ENCODE data around the gene C9orf152.
A peak's percentile ranks its signal among the peaks of the same experiment; 100 is the strongest.
"Not testable (repeated sequence)": the region's sequence is repeated elsewhere in the genome, so short reads cannot be mapped to it uniquely, and the experiment has no call there.

The C9orf152 gene

DNA sequence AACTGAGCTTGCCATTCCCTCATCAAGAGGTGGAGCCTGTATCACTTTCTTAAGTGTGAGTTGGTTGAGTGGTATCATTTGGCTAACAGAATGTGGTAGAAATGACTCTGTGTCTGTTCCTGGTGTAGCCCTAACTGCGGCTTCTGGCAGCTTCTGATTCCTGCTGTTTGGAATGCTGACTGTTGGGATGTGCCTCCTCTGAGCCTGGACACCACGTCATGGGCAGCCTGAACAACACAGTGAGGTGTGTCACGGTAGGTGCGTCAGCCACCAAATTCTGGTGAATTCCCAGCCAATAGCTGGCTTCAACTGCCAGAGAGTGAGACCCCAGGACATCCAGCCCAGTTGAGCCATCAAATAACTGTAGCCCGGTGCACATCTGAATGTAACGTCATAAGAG is 6.1 kb upstream of the C9orf152 start:
- no peak for DNase-seq

DNA sequence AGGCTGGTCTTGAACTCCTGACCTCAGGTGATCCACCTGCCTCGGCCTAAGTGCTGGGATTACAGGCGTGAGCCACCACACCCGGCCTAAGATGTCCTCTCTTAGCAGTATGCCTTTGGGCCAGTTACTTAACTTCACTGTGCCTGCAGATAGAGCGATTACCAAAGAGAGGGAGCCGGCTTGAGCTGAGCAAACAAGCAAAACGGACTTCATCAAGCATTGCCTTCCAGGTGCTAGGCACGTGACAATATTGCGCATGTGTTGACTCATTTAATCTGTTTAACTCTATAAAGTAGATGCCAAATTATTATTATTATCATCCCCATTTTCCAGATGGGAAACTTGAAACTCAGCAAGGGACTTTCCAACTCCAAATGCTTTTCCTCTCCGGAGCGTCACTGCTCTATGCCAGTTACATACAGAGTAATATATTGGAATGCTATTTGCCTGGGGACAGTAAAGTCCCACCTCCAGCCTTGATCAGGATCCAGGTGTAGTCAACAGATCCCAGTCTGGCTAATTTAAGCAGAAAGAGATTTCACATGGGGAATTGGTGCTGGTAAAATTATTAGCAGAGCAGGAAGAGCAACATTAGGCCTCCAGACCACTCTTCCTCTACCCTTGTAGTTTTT is 5.6 kb upstream of the C9orf152 start:
- DNase-seq: no peak

DNA sequence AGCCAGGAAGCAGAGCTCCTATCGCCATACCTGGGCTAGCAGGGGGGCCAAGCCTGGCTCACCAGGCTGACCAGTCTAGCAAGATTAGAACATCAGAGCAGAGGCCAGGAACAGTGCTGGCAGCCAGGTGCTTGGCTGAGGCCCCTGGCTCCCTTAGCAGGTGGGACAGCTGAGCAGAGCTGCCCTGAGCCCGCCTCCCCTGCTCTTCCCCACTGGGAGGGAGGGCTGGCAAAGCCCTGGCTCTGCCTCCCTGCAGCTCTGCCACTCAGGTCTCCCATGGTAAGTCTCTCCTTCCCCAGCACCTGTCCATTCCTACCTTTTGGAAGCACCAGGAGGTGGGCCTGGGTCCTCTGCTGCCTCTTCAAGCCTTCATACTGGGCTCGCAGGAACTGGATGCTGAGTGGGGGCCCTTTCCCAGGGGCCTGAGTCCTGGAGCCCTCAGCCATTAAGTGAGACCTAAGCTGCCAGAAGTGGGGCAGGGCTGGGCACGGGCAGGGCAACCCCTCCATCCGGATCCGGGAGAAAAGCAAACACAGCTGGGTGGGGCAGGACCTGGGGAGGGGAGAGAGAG is 803 bp downstream of the C9orf152 start:
- no peak for DNase-seq

DNA sequence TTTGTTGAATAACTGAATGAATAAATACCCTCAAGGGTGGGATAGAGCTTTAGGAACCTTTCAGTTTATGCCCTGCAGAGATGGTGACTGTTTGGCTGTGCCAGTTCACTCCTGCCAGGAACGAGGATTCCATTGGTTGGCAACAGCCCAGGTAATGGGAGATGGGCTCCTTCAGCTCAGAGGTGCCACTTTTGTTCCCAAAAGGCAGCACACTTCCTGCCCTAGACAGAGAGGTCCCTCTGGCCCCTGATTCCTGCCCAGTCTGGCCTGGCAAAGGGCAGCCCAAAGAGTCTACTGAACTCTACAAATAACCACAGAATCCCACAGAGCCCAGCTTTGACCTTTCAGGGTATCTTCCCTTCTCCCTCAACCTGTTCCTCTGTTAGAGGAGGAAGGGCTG is 1.6 kb downstream of the C9orf152 start:
- no peak for DNase-seq

DNA sequence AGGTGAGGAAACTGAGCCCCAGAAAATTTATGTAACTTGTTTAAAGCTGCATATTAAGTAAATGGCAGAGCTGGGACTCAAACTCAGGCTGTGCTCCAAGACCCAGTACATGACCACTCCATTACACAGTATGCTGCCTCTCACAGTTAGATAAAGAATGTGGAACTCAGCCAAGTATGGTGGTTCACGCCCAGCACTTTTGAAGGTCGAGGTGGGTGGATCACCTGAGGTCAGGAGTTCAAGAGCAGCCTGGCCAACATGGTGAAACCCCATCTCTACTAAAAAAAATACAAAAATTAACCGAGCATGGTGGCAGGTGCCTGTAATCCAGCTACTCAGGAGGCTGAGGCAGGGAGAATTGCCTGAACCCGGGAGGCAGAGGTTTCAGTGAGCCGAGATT is 2.3 kb downstream of the C9orf152 start:
- DNase-seq: not testable (repeated sequence)

DNA sequence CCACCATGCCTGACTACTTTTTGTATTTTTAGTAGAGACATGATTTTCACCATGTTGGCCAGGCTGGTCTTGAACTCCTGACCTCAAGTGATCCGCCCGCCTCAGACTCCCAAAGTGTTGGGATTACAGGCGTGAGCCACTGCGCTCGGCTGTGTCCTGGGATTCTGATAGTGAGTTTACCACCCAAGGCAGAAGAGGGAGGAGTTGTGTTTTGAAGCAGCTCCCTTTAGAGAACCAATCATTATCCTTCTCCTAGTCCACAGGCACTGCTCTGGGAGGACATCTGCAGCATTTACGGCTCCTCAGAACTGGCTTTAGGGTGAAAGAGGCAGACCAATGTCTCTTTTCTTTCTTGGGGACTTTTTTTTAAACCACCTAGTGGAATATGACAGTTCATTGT is 5.7 kb downstream of the C9orf152 start:
- no peak for DNase-seq

DNA sequence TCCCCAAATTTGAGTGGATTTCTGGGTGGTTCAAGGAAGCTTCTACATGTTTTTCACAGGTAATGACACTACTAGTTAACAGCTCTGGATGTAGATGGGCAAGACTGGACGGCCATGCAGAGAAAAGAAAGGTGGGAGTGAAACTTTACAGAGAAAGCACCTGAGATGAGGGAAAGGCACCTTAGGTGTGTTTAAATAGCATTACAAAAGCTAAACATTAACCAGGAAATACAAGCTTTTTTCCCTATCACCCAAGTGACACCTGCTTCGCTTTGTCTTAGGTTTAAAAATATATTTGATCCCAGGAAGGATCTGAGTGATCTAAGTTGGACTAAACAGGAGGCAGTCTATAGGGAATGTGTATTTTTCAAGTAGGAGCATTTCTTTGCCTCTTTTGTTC is 8.3 kb downstream of the C9orf152 start:
- DNase-seq: no peak

DNA sequence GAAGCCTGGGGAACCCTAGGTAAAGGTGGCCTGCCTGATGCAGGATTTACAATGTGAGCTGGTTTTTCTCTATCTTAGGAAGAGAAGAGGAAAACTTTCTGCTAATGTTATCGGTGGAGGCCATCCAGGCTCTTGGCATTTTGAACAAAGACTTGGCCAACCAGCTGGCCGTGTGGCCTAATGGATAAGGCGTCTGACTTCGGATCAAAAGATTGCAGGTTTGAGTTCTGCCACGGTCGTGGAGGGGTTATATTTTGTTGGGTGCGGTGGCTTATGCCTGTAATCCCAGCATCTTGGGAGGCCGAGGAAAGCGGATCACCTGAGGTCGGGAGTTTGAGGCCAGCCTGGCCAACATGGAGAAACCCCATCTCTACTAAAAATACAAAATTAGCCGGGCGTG is 9.6 kb downstream of the C9orf152 start:
- no peak for DNase-seq

DNA sequence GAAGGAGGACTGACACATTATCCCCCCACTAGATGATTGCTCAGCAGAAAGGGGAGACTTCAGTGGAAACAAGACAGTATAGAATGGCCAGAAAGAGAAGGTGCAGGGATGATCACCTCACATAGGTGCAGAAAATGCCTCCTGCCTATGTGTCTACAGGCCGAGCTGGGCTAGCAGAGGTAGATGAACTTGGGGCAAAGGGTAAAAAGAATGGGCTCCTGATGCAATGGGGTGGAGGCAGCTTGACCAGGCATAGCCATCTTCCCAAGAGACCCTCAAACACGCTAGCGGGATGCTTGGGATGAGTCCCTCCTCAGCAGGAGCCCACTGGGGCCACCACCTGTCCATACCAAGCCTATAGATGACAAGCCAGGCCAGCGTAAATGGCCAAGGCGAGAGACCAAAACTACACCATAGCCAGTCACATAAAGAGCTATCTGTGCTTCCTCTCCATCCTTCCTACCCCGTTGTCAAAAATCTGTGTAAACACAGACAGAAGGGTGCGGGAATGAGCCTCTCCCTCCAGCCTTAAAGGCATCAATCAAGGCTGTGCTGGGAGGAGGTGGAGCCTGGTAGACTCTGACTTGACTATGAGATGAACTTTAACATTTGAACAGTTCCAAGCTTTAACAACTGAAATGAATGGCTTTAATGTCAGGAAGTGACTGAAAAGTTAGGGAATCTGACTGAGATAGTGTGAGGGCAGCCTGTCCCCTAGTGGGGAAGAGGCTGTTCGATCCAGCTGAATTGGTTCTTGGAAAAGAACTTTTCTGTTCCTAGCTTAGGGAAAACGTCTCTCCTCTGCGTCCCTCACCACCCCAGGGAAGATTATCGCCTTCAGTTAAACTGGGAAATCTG is 10.4 kb downstream of the C9orf152 start:
- no peak for DNase-seq

DNA sequence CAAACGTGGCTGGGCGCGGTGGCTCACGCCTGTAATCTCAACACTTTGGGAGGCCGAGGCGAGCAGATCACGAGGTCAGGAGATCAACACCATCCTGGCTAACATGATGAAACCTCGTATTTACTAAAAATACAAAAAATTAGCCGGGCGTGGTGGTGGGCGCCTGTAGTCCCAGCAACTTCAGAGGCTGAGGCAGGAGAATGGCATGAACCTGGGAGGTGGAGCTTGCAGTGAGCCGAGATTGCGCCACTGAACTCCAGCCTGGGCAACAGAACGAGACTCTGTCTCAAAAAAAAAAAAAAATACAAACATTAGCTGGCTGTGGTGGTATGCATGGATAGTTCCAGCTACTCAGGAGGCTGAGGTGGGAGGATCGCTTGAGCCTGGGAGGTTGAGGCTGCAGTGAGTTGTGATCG is 11.9 kb downstream of the C9orf152 start:
- DNase-seq: not testable (repeated sequence)

DNA sequence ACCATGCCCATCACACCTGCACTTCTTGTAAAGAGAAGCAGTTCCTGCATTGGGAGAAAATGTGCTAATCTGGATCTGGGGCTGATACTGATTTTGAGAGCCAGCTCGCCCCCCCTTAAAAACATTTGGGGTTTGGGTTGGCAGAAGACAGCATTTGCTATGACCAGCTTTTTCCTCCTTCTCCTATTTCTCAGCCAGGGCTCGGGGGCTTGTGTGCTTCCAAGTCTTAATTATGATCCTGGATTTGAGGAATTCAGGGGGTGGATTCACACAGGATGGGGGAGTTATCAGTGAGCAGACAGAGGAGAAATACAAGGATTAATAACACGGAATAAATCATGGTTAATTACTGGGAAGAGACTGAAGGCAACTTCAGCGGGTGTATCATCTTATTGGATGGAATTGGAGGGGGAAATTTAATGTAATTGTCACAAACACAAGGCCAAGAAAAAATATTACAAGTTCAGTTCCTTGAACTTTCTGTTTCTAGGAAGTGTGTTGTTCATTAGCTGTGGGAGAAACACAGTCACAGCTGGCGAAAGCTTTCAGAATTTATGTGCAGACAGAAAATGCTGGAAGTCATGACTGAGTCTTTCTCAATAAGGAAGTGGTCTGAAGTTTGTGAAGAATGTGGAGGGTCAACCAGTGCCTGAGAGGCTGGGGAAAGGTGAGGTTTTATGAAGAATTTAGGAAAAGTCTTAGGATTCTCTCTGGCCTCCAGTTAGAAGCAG is 15.3 kb downstream of the C9orf152 start:
- DNase-seq: no peak

DNA sequence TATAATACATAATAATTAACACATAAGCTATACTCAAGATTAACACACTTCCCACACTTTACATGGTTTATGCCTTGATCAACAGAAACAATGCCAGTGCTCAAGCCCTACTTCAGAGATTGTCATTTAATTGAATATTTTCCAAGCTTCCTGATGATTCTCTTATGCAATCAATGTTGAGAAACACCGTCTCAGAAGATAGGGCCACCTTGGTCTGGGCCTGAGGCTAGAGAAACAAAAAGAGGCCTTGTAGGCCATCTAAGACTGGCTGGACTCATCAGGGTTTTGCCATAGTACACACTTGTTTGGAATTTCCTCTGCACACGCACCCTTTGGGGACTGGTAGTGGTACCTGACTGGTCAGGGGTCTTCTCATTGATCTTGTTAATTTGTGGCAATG is 16.3 kb downstream of the C9orf152 start:
- no peak for DNase-seq

DNA sequence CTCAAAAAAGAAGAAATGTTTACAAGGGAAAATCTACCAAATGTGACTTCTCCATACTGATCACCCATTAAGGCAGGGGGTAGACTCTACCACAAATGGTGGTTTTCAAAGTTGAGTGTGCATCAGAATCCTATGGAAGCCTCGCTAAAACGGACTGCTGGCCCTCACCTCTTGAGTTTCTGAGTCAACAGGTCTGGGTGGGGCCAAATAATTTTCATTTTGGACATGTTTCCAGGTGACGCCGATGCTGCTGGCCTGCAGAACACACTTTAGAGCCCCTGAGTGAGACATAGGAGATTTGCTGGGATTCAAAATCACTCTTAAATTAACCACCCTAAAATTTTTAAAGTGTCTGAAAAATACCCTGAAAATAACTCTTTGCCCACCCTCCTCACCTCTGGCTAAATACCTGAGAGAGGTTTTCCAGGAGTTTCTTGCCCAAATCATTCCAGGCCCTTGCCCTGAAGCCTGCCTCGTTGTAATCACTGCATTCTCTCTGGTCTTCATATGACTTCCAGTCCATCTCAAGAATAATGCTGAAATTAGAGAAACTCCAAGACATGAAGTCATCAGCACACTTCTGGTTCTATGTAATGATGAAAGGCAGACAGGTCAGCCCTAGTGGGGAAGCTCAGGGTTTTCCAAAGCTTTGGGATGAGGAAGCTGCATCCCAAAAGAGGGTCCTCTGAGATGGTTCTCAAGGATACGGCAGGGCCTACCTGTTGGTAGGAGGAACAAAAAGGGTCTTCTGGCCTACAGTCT is 18.2 kb downstream of the C9orf152 start:
- DNase-seq: no peak

DNA sequence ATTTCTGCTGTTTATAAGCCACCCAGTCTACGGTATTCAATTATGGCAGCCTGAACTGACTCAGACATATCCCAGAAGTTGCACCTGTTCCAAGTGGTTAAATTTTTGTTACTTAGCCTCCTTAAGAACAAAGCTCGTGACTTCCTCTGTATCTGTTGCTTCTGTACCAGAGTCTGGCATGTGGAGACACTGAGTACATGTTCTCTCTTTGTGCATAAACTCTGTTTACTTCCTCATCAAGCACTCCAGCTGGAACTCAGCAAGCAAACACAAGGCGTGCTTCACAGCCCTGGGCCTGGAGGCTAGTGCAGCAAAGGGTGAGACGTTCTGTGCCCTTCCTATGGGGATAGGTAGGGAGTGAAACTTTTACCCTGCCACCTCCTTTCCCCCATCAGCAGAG is 19.0 kb downstream of the C9orf152 start:
- DNase-seq: no peak

DNA sequence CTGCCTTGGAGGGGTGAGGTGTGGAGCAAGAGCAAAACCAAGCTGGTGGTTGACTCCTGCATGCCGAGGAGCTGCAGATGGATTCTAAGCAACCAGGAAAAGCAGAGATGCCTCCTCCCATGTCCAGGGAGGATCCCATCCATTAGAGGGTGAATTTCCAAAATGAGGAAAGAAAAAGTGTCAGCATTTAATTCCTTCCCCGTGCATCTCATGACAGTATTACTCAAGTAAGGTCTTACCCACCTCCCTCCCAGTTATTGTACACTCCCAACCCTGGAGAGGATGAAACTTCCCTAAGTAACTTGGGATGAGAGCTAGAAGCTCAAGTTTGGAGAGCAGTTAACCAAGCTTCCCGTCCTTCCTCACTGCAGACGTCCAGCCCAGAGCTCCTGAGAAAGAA is 19.9 kb downstream of the C9orf152 start:
- DNase-seq: no peak

DNA sequence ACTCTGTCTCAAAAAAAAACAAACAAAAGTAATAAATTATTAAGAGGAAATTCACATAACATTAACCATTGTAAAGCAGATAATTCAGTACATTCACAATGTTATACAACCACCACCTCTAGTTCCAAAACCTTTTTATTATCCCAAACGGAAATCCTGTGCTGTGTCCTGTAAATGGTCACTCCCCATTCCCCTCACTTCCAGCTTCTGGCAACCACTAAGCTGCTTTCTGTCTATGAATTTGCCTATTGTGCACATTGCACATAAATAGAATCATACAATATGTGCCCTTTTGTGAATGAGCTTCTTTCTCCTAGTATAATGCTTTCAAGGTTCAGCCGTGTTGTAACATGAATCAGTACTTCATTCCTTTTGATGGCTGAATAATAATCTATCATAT is 20.8 kb downstream of the C9orf152 start:
- DNase-seq: no peak

DNA sequence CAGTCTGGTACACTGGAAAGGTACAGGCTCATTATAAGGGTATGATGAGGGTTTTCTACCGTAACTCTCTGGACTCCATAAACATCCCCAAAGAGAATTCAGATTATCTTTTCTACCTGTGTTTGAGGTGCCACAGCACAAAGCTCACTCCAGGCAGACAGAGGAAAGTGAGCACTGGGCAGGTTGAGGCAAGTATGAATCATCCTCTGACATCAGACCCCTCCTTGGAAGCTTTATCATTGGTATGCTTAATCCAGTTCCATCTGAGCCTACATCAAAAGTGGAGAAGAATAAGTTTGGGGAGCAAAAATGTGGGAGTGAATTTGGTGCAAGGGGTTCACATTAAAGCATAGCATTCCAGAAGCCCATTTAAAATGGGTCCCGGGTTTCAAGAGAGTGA is 21.7 kb downstream of the C9orf152 start:
- DNase-seq: no peak

DNA sequence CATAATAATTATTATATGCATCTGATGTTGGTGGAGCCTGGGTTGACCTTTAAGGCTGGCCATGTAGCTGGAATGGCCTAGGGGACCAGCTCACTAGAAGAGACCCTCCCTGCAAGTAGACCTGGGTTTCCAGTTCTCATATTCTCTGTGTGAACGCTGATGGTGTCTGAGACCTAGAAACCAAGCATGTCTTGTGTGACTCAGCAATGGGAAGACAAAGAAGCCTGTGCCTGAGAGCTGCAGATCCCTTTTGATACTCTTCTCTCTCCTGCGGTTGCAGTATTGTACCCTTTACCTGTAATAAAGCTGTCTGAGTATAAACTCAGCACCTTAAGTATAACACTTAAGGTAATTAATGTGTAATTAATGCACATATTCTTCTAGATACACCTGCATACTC is 22.2 kb downstream of the C9orf152 start:
- no peak for DNase-seq

DNA sequence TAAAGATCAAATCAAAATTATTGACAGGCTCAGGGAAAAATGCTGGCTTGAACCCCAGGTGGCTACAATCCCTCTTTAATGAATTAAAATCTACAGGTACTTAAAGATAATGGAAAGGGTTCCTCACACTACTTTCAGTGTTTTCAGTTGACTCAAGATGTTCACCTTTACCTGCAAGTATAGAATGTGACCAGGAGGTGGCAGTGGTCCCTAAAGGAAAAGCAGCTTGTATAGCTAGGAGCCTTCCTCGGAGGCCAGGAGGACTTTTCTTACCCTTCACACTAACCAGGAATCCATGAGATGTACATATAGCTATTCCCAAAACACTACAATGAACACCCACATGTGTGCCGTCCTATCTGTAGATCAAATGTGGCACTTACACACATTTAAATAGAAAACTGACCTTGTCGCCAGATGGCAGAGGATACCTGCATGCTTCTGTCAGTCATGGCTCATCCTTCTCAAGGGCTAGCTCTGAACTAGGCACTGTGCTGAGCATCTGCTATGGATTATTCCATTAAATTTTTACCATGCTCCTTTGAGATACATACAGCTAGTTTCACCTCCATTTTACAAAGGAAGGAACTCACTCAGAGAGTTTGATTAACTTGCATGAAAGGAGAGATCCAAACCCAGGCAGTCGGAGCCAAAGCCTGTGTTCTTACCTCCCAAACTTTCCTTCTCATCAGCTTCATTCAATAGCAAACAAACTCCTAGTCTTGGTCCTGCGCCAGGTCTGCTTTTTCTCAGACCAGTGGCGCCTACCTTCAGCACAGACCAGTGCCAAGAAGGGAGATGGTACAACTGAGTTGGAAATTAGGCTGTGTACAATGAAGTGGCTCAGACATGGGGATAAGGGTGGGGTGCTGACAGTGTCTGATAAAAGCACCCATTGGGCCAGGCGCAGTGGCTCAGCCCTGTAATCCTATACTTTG is 24.5 kb downstream of the C9orf152 start:
- peak; percentile 35 for DNase-seq

DNA sequence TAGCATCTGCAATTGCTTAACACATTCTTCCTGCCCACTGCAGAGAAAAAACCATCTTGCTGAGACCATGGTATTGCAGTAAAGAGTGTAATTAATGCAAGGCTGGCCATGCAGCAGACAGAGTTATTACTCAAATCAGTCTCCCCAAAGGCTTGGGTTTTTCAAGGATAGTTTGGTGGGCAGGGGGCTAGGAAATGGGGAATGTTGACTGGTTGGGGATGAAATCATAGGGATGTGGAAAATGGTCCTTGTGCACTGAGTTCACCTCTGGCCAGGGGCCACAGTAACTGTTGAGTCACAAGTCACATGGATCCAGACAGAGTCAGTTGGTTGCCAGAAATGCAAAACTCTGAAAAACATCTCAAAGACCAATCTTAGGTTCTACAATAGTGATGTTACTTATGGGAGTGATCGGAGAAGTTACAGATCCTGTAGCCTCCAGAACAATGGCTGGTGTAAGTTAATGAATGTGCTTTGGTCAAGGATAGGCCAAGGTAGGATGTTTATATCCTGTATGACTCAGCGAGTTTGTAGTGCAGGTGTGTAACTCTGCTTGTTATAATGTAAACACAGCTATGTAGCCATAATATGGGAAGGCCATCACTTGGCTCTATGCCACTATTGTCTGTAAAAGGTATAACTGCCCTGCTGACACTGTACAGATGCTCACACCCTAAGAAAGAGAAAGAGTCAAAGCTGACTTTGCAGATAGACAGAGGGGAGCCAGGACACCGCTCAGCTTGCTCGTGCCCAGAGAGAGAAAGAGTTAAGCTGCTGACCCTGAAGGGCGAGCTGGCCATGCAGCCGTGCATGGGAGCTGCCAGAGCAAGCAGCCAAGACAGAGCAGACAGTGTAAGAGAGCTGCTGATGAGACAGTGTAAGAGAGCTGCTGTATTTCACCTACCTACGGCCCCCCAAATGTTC is 27.2 kb downstream of the C9orf152 start:
- no peak for DNase-seq

DNA sequence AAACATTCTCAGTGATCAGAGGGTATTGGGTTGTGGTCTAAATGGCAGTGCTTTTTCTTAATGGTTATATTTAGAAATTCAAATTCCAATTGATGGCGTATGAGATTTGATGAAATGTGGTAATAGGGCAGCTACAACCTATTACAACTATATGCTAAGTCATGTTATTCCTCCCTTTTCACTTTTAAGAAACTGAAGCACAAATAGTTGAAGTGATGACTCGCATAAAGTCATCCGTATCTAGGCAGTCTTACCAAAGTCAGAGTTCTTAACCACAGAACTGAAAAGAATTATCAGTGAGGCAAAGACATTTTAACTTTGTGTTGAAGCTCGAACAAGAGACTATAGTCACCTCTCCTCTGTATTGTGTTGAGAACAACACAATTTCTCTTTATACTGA is 28.2 kb downstream of the C9orf152 start:
- DNase-seq: no peak

All from activated naive CD4-positive, alpha-beta T cell treated with anti-CD3 and anti-CD28 coated beads, Interleukin-2, amount 50 U/mL, for 16 hours (primary cell).